Astrocyte (in vitro differentiated cells and primary cell): ENCODE data around the gene PLD3.

ENCODE experiments used
- CTCF ChIP-seq: IDR thresholded peaks from 2 replicates; pipeline ENCODE4 v1.5.1; 2011; ENCODE audit warnings: low read depth, mild to moderate bottlenecking, inconsistent platforms, low read length, moderate library complexity; ENCODE audit not compliant: insufficient read depth
- EZH2 ChIP-seq: IDR thresholded peaks from 2 replicates; pipeline ENCODE4 v1.6.1; 2012; ENCODE audit warnings: mild to moderate bottlenecking, low read length, inconsistent platforms; ENCODE audit not compliant: insufficient read depth

- no peak for TF ChIP-seq CTCF
- no peak for TF ChIP-seq EZH2
Observed at GRCh38 chr19:40393894-40394815, 45.7 kb downstream of the PLD3 start.
